AML-193 (cell line): ENCODE data around the gene TRPM5.
A peak's percentile ranks its signal among the peaks of the same experiment; 100 is the strongest.

Source experiments
- DNase-seq, 2 experiments: peaks; one replicate each; lab custom pipeline; 2025; lab: John Stamatoyannopoulos, UW

The TRPM5 gene

GRCh38 chr11:2470495-2470894 lies 26.2 kb upstream of the TRPM5 start:
- DNase-seq, result no peak

- no peak for DNase-seq
Observed at GRCh38 chr11:2468363-2469235, 24.3 kb upstream of the TRPM5 start.

GRCh38 chr11:2467695-2468055 lies 23.4 kb upstream of the TRPM5 start:
- no peak for DNase-seq

- peak; percentile 29 to 47 for DNase-seq
Observed at GRCh38 chr11:2466869-2467694, 22.8 kb upstream of the TRPM5 start.

GRCh38 chr11:2466069-2466801 lies 21.9 kb upstream of the TRPM5 start:
- DNase-seq, result no peak

GRCh38 chr11:2465202-2466068 lies 21.1 kb upstream of the TRPM5 start:
- no peak for DNase-seq

- DNase-seq, result no peak
Observed at GRCh38 chr11:2464451-2465165, 20.3 kb upstream of the TRPM5 start.

GRCh38 chr11:2463766-2464277 lies 19.5 kb upstream of the TRPM5 start:
- no peak for DNase-seq

- no peak for DNase-seq
Observed at GRCh38 chr11:2462986-2463765, 18.9 kb upstream of the TRPM5 start.

GRCh38 chr11:2462543-2462985 lies 18.2 kb upstream of the TRPM5 start:
- no peak for DNase-seq

GRCh38 chr11:2461956-2462542 lies 17.7 kb upstream of the TRPM5 start:
- DNase-seq, result no peak

GRCh38 chr11:2461253-2461955 lies 17.1 kb upstream of the TRPM5 start:
- DNase-seq, result no peak

GRCh38 chr11:2460540-2461252 lies 16.4 kb upstream of the TRPM5 start:
- no peak for DNase-seq

GRCh38 chr11:2459796-2460531 lies 15.7 kb upstream of the TRPM5 start:
- no peak for DNase-seq

- no peak for DNase-seq
Observed at GRCh38 chr11:2459016-2459725, 14.9 kb upstream of the TRPM5 start.

- no peak for DNase-seq
Observed at GRCh38 chr11:2458321-2458720, 14.0 kb upstream of the TRPM5 start.

GRCh38 chr11:2453436-2453835 lies 9.1 kb upstream of the TRPM5 start:
- DNase-seq, result no peak
